HEK293 (cell line): ENCODE data around the gene KLHL25.

ENCODE experiments used
- CTCF ChIA-PET: fragments of 350-600 bp; formaldehyde crosslinking; extraction: SDS; loops from one replicate; lab custom pipeline; 2021; ENCODE audit warnings: antibody characterized with exemption; lab: Yijun Ruan, JAX
- POLR2A ChIA-PET: fragments of 300-600 bp; formaldehyde crosslinking; extraction: SDS; loops from one replicate; lab custom pipeline; 2020; ENCODE audit warnings: antibody characterized with exemption, inconsistent platforms; lab: Yijun Ruan, JAX
- H3K27ac ChIP-seq: fragments of 200-500 bp; sonication (Bioruptor generic); 2 replicates; pipeline ENCODE4 v1.5.1; 2014; ENCODE audit warnings: low read depth, low read length, control low read depth, inconsistent platforms; ENCODE audit errors: extremely low read depth
- H3K36me3 ChIP-seq, 2 experiments: fragments of 200-500 bp in 1 of 2; sonication (Bioruptor generic) in 1 of 2; 1 replicate in 1 of 2; 2 replicates in 1 of 2; pipeline ENCODE4 v1.5.1; 2014 to 2017; ENCODE audit warnings: inconsistent platforms in 2 of 2, low read length in 2 of 2; ENCODE audit not compliant: control insufficient read depth in 2 of 2, insufficient read depth in 1 of 2
- H3K4me1 ChIP-seq: fragments of 200-500 bp; sonication (Bioruptor generic); 2 replicates; pipeline ENCODE4 v1.5.1; 2014; ENCODE audit warnings: mild to moderate bottlenecking, low read length, inconsistent platforms; ENCODE audit not compliant: control insufficient read depth, insufficient read depth
- H3K4me3 ChIP-seq: 2 replicates; pipeline ENCODE4 v1.5.1; 2011; ENCODE audit warnings: low read depth, mild to moderate bottlenecking, control low read depth, low read length, moderate library complexity
- H3K9me3 ChIP-seq: fragments of 200-500 bp; sonication (Bioruptor generic); 2 replicates; pipeline ENCODE4 v1.5.1; 2014; ENCODE audit warnings: low read depth, low read length, inconsistent platforms; ENCODE audit not compliant: control insufficient read depth, insufficient read depth
- HOXA7 ChIP-seq: sonication (generic); formaldehyde crosslinking; IDR thresholded peaks from 2 replicates; pipeline ENCODE4 v1.8.1; 2022; ENCODE audit warnings: missing genetic modification reagents, borderline replicate concordance
- HOXD13 ChIP-seq: sonication (generic); formaldehyde crosslinking; IDR thresholded peaks from 2 replicates; pipeline ENCODE4 v1.8.0; 2022; ENCODE audit warnings: missing genetic modification reagents, borderline replicate concordance
- IKZF3 ChIP-seq: fragments of 450-650 bp; IDR thresholded peaks from 2 replicates; pipeline ENCODE4 v1.5.0; 2018; ENCODE audit warnings: missing biosample characterization, mild to moderate bottlenecking, missing genetic modification characterization, moderate library complexity
- RBAK ChIP-seq: fragments of 450-650 bp; formaldehyde crosslinking; IDR thresholded peaks from 2 replicates; pipeline ENCODE4 v1.5.1; 2016; ENCODE audit warnings: missing biosample characterization, missing genetic modification characterization
- SALL2 ChIP-seq: fragments of 450-650 bp; formaldehyde crosslinking; IDR thresholded peaks from 2 replicates; pipeline ENCODE4 v1.5.0; 2017; ENCODE audit warnings: missing biosample characterization, mild to moderate bottlenecking, missing genetic modification characterization, borderline replicate concordance
- ZBTB8A ChIP-seq: fragments of 450-650 bp; formaldehyde crosslinking; IDR thresholded peaks from 2 replicates; pipeline ENCODE4 v1.5.1; 2016; ENCODE audit warnings: missing biosample characterization, missing genetic modification characterization
- ZNF133 ChIP-seq: fragments of 450-650 bp; formaldehyde crosslinking; IDR thresholded peaks from 2 replicates; pipeline ENCODE4 v1.5.1; 2016; ENCODE audit warnings: missing biosample characterization, missing genetic modification characterization
- ZNF146 ChIP-seq: fragments of 450-650 bp; formaldehyde crosslinking; IDR thresholded peaks from 2 replicates; pipeline ENCODE4 v1.5.1; 2016; ENCODE audit warnings: missing biosample characterization, missing genetic modification characterization
- ZNF211 ChIP-seq: fragments of 450-650 bp; formaldehyde crosslinking; IDR thresholded peaks from 2 replicates; pipeline ENCODE4 v1.5.1; 2016; ENCODE audit warnings: low read depth, missing biosample characterization, missing genetic modification characterization
- ZNF221 ChIP-seq: fragments of 450-650 bp; formaldehyde crosslinking; IDR thresholded peaks from 2 replicates; pipeline ENCODE4 v1.5.1; 2017; ENCODE audit warnings: missing biosample characterization, missing genetic modification characterization, borderline replicate concordance
- ZNF248 ChIP-seq: fragments of 450-650 bp; formaldehyde crosslinking; IDR thresholded peaks from 2 replicates; pipeline ENCODE4 v1.5.1; 2017; ENCODE audit warnings: missing biosample characterization, missing genetic modification characterization
- ZNF37A ChIP-seq: fragments of 450-650 bp; IDR thresholded peaks from 2 replicates; pipeline ENCODE4 v1.5.1; 2018; ENCODE audit warnings: missing biosample characterization, missing genetic modification characterization
- ZNF391 ChIP-seq: fragments of 450-650 bp; formaldehyde crosslinking; IDR thresholded peaks from 2 replicates; pipeline ENCODE4 v1.5.1; 2016; ENCODE audit warnings: low read depth, missing biosample characterization, missing genetic modification characterization, borderline replicate concordance
- ZNF48 ChIP-seq: fragments of 450-650 bp; formaldehyde crosslinking; IDR thresholded peaks from 2 replicates; pipeline ENCODE4 v1.5.1; 2016; ENCODE audit warnings: missing biosample characterization, missing genetic modification characterization
- TF ChIP-seq, protein P1 (sequence below): sonication (generic); formaldehyde crosslinking; IDR thresholded peaks from 2 replicates; pipeline ENCODE4 v1.8.1; 2022; ENCODE audit warnings: mild to moderate bottlenecking, moderate library complexity, missing genetic modification reagents
- TF ChIP-seq, protein P2 (sequence below): fragments of 450-650 bp; formaldehyde crosslinking; IDR thresholded peaks from 2 replicates; pipeline ENCODE4 v1.5.1; 2016; ENCODE audit warnings: missing biosample characterization, missing genetic modification characterization
- TF ChIP-seq, protein P3 (sequence below): fragments of 450-650 bp; formaldehyde crosslinking; IDR thresholded peaks from 2 replicates; pipeline ENCODE4 v1.5.1; 2016; ENCODE audit warnings: missing biosample characterization, missing genetic modification characterization

The KLHL25 gene

DNA sequence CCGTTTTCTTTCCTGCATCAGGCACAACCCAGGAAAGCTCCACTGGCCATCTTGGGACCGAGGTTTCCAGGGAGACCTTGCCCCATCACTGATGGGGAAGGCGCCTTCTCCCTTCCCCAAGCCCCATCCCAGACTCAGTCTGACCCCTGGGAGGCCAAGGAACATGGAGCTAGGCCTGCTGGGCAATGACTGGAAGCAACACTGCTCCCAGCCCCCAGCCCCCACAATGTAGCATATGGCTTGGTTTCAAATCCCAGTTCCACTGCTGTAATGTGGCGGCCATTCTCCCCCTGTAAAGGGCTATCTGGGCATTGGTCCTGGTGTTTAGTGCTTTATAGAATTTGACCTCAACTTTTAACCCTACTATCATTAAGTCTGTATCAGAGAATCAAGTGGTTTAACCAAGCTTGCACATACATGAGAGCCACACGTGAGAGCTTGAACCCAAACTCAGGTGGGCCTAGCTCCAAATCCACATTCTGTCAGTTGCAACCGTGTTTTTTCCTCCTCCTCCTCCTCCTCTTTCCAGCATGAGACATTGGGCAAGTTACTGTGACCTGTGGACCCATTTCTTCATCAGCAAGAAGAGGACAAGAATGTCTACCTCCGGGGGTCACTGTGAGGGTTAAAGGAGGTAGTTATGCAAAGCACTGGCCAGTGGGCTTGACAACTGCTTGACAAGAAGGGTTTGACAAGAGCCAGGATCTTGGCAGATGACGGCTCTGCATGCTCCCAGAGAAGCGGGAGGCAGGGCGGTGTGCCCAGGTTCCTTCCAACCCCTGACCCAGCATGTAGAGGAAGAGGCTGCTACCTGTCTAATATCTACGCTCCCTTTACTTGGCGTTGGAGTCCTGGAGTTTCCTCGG, 37.4 kb downstream of the KLHL25 start (continued):
- no peak for TF ChIP-seq IKZF3 (tag by site-specific recombination)
- TF ChIP-seq ZNF248 = no peak
- TF ChIP-seq HOXA7 (CRISPR knock-in tag) = no peak
- no peak for TF ChIP-seq ZNF221 (tag by site-specific recombination)
- no peak for TF ChIP-seq ZBTB8A (tag by site-specific recombination)
- TF ChIP-seq, protein P1, sequence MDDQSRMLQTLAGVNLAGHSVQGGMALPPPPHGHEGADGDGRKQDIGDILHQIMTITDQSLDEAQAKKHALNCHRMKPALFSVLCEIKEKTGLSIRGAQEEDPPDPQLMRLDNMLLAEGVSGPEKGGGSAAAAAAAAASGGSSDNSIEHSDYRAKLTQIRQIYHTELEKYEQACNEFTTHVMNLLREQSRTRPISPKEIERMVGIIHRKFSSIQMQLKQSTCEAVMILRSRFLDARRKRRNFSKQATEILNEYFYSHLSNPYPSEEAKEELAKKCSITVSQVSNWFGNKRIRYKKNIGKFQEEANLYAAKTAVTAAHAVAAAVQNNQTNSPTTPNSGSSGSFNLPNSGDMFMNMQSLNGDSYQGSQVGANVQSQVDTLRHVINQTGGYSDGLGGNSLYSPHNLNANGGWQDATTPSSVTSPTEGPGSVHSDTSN (CRISPR knock-in tag) = no peak
- no peak for TF ChIP-seq HOXD13 (CRISPR knock-in tag)
- TF ChIP-seq ZNF391 (tag by site-specific recombination) = no peak
- no peak for TF ChIP-seq ZNF37A (tag by site-specific recombination)
- TF ChIP-seq RBAK (tag by site-specific recombination) = no peak

GRCh38 chr15:85756411-85757072, 38.2 kb downstream of the KLHL25 start:
- peaks cover 0 to 20% of the 10 kb centered on the region in 2 experiments; a peak in 1 of 3 replicates for H3K36me3 ChIP-seq
- TF ChIP-seq SALL2 (no peak), ZNF48 (no peak), ZNF146 (tag by site-specific recombination) (no peak), ZNF133 (no peak)
- TF ChIP-seq, protein P2, sequence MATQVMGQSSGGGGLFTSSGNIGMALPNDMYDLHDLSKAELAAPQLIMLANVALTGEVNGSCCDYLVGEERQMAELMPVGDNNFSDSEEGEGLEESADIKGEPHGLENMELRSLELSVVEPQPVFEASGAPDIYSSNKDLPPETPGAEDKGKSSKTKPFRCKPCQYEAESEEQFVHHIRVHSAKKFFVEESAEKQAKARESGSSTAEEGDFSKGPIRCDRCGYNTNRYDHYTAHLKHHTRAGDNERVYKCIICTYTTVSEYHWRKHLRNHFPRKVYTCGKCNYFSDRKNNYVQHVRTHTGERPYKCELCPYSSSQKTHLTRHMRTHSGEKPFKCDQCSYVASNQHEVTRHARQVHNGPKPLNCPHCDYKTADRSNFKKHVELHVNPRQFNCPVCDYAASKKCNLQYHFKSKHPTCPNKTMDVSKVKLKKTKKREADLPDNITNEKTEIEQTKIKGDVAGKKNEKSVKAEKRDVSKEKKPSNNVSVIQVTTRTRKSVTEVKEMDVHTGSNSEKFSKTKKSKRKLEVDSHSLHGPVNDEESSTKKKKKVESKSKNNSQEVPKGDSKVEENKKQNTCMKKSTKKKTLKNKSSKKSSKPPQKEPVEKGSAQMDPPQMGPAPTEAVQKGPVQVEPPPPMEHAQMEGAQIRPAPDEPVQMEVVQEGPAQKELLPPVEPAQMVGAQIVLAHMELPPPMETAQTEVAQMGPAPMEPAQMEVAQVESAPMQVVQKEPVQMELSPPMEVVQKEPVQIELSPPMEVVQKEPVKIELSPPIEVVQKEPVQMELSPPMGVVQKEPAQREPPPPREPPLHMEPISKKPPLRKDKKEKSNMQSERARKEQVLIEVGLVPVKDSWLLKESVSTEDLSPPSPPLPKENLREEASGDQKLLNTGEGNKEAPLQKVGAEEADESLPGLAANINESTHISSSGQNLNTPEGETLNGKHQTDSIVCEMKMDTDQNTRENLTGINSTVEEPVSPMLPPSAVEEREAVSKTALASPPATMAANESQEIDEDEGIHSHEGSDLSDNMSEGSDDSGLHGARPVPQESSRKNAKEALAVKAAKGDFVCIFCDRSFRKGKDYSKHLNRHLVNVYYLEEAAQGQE (tag by site-specific recombination) = no peak
- TF ChIP-seq, protein P3, sequence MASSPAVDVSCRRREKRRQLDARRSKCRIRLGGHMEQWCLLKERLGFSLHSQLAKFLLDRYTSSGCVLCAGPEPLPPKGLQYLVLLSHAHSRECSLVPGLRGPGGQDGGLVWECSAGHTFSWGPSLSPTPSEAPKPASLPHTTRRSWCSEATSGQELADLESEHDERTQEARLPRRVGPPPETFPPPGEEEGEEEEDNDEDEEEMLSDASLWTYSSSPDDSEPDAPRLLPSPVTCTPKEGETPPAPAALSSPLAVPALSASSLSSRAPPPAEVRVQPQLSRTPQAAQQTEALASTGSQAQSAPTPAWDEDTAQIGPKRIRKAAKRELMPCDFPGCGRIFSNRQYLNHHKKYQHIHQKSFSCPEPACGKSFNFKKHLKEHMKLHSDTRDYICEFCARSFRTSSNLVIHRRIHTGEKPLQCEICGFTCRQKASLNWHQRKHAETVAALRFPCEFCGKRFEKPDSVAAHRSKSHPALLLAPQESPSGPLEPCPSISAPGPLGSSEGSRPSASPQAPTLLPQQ (tag by site-specific recombination) = no peak
- ChIA-PET CTCF (no interaction called here), POLR2A (no interaction called here)
- no peaks in the 10 kb centered on the region for H3K9me3 ChIP-seq
- no peak overlapping the region for H3K4me3 ChIP-seq
- H3K27ac ChIP-seq = no peak overlapping the region
- no peaks in the 10 kb centered on the region for H3K4me1 ChIP-seq

DNA sequence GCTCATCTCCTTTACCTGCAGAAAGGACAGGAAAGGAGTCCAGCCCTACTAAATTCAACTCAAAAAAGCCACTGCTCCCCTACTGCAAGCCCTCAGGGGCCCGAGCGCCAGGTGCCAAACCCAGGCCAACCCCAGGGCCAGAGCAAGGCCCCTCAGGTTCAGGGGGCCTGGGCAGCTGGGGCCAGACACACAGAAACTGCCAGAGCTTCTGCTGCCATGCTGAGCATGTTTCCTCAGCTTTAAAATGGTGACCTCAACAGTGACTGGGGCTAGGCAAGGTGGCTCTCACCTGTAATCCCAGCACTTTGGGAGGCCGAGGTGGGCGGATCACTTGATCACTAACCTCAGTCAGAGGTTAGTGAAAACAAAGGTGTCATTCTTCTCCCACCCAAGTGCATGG, 38.8 kb downstream of the KLHL25 start:
- no peaks in the 10 kb centered on the region for H3K4me1 ChIP-seq
- no peak overlapping the region for H3K4me3 ChIP-seq
- ChIA-PET POLR2A (no interaction called here), CTCF (no interaction called here)
- no peaks in the 10 kb centered on the region for H3K9me3 ChIP-seq
- H3K36me3 ChIP-seq = peaks cover 0 to 20% of the 10 kb centered on the region in 2 experiments; a peak in 1 of 3 replicates
- TF ChIP-seq ZNF211 (tag by site-specific recombination) = no peak
- no peak overlapping the region for H3K27ac ChIP-seq
